Bone marrow (tissue), 2 donors: ENCODE data around the gene DDC.
"Not testable (repeated sequence)": the region's sequence is repeated elsewhere in the genome, so short reads cannot be mapped to it uniquely, and the experiment has no call there.

ENCODE experiments used
- DNase-seq, 2 donors: peaks; one replicate each; lab custom pipeline; 2025; lab: John Stamatoyannopoulos, UW

The DDC gene

DNA sequence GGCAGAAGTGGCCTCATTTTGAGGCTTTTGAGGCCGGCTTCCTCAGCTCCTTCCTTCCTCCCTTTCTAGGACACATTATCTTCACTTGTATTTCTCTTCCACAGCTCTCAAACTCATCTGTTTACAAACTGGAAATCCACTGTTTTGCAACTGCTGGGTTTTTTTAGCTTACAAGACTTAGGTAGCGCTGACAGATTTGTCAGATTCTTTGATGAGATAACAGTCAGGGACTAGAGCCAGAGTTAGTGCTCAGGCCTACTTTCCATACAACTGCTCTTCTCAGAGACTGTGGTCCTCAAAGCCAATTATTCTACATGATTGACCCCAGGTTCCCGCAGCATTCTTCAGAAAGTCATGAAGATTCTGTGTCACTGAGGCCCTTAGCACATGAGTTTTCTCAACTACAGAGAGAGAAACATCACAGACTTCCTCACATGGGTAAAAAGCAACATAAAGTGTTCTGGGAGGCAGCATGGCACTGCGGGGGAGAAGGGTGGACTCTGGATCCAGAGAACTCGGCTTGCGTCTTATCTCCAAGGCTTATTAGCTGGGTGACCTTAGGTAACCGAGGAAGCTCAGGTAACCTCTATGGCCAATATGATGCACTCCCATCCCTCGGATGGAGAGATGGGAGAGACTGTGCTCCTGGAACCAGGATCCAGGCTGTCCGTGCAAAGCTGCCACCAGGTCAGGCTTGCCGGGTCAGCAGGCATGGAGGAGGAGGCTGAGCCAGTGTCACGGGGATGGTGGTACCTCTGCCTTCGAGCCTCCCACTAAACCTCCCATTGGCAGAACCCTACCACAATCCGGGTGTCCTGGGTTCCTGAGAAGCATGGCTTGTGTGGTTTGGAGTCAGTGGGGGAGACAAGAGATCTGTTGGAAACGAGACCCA lies 10.5 kb downstream of the DDC start:
- DNase-seq, result no peak

DNA sequence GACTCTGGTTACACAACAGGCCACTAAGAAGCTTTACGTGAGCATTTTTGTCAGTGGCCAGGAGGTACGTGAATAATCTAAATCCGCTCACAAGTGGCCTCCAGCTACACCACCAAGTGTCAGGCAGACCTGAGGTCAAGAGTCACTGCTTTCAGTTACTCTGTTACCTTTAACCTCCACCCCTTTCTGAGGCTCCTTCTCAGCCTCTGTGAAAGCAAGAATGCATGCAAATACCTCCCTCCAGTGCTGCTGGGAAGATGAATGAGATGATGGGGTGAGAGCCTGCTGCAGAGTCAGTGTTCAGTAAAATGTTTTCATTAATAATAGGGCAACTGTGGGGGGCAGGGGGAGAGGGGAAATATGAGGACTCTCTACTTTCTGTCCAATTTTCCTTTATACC lies 11.2 kb downstream of the DDC start:
- no peak for DNase-seq

DNA sequence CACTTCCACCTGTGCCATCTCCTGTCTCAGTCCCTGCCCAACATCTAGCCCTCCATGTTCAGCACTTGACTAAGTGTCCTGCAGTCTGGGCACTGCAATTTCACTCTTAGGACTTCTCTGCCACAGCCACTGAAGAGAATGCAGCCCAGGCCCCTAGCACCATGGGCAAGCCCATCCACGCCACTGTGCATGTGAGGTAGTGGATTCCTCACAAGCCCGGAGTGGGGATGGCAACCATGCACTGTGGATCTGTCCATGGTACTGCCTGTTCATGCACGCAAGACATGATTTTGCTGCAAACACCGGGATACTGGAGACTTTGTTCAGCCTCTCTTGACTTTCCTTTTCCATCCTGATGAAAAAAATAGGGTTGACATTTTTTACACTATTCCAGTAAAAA lies 12.3 kb downstream of the DDC start:
- DNase-seq, result no peak

DNA sequence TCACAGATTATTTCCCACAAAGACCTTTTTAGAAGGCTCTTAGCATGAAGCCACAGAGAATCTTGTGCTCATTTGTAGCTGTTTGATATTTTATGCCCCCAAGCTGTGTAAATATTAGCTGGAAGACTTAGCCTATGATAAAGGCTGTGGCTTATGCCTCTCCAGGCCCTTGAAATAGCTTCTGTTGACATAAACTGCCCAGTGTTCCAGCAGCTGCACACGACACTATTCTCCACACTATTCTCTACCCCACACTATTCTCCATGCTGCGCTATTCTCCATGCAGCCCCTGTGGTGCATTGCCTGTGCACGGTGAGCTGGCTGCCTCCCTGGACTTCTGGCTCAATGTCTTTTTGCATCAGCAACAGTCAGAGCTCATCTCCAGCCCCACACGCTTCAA lies 13.1 kb downstream of the DDC start:
- DNase-seq, result no peak

DNA sequence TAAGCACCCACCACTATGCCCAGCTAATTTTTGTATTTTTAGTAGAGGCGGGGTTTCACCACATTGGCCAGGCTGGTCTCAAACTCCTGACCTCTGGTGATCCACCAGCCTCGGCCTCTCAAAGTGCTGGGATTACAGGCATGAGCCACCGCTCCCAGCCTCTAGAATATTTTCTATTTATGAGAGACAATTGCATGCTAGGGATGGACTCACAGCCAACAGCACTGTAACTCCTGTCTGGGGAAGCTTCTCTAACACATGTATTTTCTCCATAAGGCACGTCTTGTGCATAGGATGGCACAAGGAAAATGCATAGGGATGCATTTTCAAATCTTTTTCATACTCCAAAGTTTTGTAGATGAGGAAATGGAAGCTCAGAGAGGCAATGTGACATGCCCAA lies 19.6 kb downstream of the DDC start:
- DNase-seq, result not testable (repeated sequence)

DNA sequence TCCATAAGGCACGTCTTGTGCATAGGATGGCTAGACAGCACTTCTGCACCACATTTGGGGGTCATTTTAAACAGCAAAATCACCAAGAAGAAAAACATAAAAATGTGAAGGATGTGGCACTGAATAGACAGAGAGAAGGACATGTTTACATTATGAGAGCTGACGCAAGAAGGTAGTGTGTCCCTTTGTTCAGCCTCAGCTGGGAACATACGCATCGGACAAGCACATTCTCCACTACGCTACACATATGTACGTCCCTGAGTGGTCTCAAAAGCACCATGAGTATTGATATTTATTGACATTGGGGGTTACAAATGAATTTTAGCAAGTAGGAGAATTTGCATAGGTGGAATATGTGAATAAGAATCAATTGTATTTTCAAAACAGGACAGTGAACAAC lies 20.2 kb downstream of the DDC start:
- no peak for DNase-seq

DNA sequence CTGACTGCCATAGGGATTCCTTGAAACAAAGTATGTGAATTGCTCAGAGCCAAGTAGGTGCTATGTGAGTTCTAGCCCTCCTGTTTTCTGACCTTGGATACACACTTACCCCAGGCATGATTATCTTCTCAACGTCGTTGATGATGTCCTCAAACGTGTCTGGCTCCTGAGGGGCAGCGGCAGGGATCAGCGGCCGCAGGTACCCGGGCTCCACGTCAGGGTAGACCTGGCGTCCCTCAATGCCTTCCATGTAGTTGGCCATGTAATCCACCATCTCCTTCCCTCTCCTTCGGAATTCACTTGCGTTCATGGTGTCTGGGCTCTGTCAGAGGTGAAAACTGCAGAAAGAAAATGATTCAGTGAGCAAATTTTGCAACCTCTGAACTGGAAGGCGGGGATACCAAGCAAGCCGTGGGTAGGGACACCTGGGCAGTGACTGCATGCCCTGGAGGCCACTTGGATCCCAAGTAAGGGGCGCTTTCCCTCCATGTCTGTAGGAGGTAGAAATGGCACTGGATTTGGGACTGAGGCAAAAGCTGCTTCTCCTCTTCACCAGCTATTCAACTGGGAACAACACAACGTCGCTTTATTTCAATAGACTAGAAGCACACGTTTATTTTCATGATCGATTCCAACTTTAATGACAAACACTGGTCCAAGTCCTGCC lies 21.3 kb downstream of the DDC start:
- no peak for DNase-seq

DNA sequence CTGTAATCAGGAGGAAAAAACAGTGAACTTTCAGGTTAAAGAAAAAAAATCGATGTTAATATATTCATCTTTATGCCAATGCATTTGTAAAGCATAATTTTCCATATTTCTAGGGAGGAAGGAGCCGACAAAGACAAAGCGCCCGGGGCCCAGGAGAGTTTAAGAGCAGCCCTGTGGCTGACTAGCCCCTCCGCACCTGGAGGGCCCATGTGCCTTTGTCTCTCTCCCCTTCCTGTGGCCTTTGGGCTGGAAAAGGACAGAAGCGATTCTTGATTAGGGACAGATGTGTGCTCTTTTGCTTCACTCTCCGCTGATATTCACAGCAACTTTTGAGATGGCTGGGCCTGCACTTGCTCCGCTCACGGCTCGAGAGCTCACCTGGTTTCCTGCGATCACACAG lies 23.1 kb downstream of the DDC start:
- no peak for DNase-seq

DNA sequence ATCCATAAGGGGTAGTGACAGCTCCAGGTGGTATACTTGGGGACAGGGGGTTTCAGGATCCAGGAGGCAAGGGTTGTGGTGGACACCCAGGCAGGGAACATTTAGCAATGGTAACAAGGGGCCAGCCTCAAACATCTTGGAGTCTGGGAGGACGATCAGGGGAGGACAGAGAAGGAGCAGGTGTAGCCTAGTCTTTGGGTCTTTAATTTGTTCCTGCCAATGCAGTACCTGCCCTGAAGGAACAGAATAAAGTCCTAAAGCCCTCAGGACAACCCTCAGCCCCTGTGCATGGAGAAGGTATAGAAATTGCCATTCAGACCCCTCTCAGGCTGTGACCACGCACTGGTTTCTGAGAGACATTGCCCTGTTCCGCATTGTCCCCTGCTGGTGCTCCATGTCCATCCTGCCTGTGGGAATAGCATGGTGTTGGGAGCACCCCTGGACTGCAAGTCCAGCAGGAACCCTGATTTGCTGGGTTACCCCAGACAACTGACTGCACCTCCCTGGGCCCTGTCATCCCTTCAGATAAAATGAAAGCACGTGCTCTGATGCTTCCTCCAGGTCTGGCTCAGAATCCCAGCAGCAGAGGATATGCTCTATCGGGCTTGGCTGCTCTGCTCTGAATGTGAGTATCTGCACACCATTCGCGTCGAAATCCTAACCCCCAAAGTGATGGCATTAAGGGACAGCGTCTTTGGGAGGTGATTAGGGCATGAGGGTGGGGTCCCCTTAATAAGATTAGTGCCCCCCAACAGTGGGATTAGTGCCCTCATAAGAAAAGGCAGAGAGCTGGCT lies 24.2 kb downstream of the DDC start:
- DNase-seq, result no peak

DNA sequence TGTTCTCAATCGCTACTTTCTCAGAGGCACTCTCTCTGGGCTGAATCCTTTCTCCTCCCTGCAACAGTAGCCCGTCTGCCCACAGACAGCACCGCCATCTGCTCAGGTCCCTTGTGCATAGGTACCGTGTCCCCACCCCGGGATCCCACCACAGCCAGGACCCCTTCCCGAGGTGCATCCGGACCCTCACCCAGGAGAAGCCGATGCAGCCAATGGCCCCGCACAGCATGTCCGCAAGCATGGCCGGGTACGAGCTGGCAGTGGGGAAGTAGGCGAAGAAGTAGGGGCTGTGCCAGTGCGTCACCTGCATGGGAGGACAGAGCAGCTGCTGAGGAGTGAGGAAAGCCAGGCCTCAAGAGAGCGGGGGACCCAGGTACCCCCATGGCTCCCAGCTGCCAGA lies 25.5 kb downstream of the DDC start:
- no peak for DNase-seq

DNA sequence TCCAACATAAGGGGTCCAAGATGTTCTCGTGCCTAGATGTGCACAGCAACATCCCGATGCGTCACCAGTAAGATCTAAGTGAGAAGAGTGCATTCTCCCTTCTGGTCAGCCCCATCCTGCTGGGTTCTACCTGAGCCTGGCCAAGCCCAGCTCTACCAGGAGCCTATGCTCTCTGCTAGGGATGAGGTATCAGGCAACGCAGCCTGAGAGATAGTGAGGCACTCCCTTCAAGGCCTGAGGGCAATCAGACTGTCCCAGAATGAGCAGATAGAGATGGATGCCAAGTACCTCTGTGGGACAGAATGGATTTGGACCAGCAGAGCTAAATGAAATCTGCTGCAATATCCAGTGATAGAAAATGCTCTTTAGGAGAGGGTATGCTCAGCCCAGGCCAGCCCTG lies 26.7 kb downstream of the DDC start:
- no peak for DNase-seq

DNA sequence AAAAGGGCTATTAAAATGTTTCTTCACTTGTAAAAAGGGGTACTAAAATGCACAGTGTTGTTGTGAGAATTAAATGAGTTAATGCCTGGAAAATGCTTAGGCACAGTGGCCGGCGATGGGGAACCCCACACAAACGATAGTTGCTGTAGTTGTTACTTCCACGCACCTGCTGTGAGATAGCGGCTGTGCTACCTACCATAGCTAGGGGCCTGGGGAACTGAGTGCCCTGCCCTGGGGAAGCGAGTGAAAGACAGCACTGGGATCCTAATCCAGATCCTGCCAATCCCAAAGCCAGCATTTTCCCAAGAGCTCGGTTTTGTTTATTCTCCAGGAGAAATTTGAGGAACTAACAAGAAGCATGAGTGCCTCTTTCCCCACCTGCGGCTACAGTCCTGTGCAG lies 27.8 kb downstream of the DDC start:
- DNase-seq, result no peak

DNA sequence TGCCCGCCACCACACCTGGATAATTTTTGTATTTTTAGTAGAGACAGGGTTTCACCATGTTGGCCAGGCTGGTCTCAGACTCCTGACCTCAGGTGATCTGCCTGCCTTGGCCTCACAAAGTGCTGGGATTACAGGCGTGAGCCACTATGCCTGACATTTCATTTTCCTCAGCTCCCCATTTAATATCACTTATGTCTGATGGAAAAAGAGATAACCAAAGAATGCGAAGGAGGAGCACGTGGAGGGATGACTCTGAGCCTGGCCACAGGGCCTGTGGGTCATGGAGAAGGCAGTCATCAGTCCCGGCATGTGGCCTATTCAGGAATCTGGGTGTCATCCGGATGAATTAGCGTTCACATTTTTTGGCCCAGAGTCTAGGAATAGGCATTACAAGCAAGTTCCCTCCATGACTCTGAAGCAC lies 29.9 kb downstream of the DDC start:
- DNase-seq, result not testable (repeated sequence)

DNA sequence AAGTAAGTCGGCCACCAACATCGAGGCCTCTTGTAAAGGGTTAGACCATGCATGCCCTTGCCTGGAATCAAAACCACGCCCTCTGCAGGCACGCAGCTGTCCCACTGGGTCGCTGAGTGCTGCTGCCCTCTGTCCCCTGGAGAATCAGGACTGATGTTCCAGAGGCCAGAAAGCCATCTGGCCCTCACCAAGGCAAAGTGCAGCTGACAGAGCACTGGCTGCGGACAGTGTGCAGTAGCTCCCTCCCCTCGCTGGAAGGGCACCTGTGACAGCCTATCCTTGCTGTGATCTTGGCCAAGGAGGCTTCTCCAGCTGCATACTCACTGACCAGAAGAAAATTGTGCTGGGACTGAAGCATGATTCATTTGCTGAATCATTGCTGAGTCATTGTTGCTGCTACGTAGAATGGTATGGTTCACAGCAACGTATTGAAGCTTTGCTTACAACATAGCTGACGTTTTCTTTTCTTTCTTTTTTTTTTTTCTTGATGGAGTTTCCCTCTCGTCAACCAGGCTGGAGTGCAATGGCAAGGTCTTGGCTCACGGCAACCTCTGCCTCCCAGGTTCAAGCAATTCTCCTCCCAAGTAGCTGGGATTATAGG lies 30.4 kb downstream of the DDC start:
- DNase-seq, result peak; percentile 30 to 44

DNA sequence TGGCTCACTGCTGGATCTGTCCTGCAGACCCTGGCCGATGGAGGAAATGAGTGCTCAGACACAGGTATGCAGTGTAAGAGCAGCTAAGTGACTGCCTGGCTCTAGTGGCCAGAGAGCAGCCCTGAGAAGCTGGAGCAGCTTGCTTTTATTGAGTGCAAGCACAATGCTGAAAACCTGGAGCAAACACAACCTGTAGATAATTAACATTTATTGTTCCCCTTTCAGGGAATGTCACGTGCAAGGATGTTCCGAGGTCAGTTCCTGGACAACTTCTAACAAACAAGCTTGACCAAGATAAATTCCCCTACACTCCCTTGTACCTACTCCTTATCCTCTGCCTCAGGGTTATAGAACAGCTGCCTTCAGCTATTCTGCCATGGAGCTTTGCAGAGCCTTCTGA lies 31.3 kb downstream of the DDC start:
- no peak for DNase-seq

DNA sequence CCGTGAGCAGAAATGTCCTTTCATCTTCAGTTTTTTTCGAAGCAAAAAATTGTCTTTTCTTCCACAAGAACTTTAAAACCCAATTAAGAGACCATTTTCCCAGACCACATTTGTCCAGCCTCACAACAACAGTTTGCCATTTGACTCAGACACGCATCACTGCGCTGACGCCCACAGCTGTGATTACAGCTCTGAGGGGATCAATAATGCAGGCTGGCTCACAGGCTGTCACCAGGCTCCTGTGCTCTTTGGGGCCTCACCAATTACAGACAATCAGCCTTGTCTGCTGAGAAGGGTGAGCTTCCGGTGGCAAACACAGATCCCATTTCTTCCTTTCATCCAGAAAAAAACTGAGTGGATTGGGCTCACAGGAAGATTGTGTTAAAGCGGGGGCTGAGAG lies 33.3 kb downstream of the DDC start:
- no peak for DNase-seq

DNA sequence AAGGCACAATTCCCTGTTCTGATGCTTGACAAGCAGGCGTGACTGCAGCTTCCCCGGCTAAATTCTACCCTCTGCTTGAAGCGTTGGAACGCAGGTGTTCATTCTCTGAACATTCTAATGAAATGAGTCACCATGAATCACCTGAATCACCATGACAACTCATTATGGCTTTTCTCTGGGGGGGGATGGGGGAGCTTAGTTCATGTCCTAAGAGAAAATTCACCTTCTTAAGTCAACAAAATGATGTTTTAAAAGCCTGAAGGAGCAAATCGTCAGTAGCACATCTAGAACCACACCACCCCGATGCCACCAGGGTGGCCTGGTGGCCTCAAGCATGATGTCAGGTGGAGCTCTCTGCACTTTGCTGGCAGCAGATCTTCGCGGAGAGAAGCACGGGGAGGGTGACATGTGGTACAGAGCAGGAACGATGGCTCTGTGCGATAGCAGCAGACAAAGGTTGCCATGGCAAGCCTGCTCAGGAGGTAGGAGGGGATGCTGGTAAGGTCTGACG lies 33.7 kb downstream of the DDC start:
- no peak for DNase-seq

DNA sequence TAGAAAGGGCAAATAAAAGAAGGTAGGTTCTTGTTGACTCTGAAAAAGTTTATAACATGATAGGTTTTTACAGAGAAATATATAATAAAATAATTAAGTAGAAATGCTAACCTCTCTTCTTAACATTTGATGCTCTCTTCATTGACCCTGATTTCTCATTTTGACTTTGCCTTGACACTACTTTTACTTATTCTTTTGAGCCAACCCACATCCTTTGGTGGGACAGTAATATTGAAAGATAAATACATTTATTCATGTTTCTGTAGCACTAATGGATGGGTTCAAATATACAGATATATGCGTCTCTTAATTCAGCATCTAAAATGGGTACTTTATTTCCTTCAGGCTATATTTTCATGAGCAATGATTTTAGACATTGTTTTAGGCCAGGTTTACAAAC lies 34.4 kb downstream of the DDC start:
- DNase-seq, result no peak

DNA sequence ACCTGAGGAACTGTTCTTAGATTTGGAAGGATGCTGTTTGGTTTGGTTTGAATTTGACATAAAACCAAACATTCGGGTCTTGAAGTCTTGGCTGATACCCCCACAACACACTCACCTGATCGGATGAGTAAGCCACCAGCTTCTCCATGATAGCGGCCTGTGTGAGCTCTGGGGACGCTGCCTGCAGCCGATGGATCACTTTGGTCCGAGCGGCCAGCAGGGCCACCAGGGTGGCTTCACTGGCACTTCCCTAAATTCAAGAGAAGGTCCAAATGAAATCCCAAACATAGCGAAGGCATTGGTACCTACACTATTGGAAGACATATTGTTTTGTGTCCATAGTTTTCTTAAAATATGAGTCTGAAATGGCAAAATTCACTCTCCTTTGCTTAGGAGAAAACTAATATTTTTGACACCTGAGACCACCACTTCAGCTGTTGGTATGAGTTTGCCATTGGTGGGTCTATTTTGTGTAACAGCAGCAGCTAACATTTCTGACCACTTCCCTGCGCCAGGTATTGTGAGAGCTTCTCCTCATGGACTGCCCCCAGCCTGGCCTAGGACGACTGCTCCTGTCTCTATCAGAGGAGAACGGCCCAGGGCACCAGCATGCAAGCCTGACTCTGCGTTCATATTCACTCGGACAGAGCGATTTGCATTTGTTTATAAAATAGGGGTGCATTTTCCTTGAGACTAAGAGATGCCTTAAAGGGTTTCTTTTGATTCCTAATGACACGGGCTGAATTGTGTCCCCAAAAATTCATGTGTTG lies 35.9 kb downstream of the DDC start:
- no peak for DNase-seq

DNA sequence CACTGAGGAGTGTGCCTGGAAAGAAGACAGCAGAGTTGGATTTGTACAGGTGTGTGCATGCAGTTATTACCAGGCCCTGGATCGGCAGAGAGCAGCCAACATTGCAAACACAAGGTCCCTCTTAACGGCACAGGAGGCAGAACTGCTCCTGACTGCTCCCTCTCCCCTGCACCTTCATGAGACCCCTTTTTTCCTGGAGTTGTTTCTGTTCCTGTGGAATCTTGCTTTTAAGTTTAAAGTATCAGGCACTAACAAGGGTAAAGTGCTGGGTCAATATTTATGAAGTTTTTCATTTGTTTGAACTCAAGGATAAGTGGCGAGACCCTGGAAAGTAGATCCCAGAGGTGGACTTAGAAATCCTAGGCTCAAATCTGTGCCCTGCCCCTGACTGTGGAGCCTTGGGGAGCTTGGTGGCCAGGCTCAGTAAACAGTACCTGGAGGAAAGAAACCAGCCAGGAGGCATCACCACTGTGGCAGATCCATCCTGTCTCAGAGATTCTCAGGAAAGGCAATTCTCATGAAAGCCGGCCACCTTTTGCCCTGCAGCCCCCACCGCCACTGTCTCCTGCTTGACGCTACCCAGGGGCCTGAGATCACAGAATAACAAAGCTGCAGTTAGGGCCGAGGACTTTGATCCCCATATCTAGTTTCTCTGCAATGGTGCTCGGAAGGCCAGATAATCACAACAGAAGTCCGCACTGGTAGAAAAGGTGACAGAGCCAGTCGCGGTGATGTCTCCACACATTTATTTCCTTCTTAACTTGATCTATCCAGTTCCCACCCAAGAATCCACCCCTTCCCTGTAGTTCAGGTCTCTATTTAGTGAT lies 36.7 kb downstream of the DDC start:
- no peak for DNase-seq
